ENCODE measurements around the gene HDAC8. TPM values are rescaled to one million over a fixed set of nuclear protein-coding genes. Genes with fewer than 3 reads are reported as not detected.

The HDAC8 gene
- total RNA-seq, 1 donor from 2014 or later = 39.6 TPM

GRCh38 chrX:72360326-72360725 is 212.3 kb downstream of the HDAC8 start:
- Mint-ChIP-seq H3K4me3 (no peak overlapping the region), H3K36me3 (ENCODE audit: low read depth) (peaks cover 2% of the 10 kb centered on the region)
- CTCF ChIA-PET = no interaction called here

DNA sequence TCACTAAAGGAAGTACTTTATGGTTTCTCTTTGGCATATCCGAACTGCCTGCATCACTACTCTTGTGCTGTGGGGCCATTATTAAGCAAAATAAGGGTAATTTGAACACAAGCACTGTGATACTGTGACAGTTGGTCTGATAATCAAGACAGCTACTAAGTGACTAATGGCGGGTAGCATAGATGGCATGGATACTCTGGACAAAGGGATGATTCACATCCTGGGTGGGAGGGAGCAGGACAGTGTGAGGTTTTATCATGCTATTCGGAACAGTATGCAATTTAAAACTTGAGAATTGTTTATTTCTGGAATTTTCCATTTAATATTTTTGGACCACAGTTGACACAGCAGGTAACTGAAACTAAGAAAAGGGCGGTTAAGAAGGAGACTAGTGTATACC is 214.3 kb downstream of the HDAC8 start:
- DNase-seq (no peak), ATAC-seq (ENCODE audit: low read depth) (no peak)
- H3K4me3 Mint-ChIP-seq = no peak overlapping the region
- no peaks in the 10 kb centered on the region for H3K27me3 Mint-ChIP-seq
- H3K27ac Mint-ChIP-seq = no peak overlapping the region
- ChIA-PET POLR2A (no interaction called here), CTCF (no interaction called here)
- intact Hi-C loops (cut with micrococcal nuclease) = no loop called here
- H3K36me3 Mint-ChIP-seq (ENCODE audit: low read depth) = peaks cover 5% of the 10 kb centered on the region
- TF ChIP-seq, protein P1, sequence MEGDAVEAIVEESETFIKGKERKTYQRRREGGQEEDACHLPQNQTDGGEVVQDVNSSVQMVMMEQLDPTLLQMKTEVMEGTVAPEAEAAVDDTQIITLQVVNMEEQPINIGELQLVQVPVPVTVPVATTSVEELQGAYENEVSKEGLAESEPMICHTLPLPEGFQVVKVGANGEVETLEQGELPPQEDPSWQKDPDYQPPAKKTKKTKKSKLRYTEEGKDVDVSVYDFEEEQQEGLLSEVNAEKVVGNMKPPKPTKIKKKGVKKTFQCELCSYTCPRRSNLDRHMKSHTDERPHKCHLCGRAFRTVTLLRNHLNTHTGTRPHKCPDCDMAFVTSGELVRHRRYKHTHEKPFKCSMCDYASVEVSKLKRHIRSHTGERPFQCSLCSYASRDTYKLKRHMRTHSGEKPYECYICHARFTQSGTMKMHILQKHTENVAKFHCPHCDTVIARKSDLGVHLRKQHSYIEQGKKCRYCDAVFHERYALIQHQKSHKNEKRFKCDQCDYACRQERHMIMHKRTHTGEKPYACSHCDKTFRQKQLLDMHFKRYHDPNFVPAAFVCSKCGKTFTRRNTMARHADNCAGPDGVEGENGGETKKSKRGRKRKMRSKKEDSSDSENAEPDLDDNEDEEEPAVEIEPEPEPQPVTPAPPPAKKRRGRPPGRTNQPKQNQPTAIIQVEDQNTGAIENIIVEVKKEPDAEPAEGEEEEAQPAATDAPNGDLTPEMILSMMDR (IDR thresholded peaks at IDR 0.05) = no peak
- no peaks in the 10 kb centered on the region for H3K4me1 Mint-ChIP-seq
- H3K9me3 Mint-ChIP-seq = no peaks in the 10 kb centered on the region

More at GRCh38 chrX:72360326-72360725, 212.3 kb downstream of the HDAC8 start:
- Mint-ChIP-seq H3K4me1 (no peaks in the 10 kb centered on the region), H3K27ac (no peak overlapping the region), H3K27me3 (no peaks in the 10 kb centered on the region), H3K9me3 (no peaks in the 10 kb centered on the region)
- TF ChIP-seq, protein P1 (IDR thresholded peaks at IDR 0.05) = no peak
- DNase-seq = no peak
- POLR2A ChIA-PET = no interaction called here
- ATAC-seq (ENCODE audit: low read depth) = no peak
- intact Hi-C loops (cut with micrococcal nuclease) = no loop called here

GRCh38 chrX:72352786-72353185 is 219.9 kb downstream of the HDAC8 start:
- DNase-seq (no peak), ATAC-seq (ENCODE audit: low read depth) (no peak)
- H3K4me1 Mint-ChIP-seq = no peaks in the 10 kb centered on the region
- H3K36me3 Mint-ChIP-seq (ENCODE audit: low read depth) = peaks cover 32% of the 10 kb centered on the region
- ChIA-PET CTCF (no interaction called here), POLR2A (no interaction called here)
- intact Hi-C loops (cut with micrococcal nuclease) = no loop called here
- H3K27ac Mint-ChIP-seq = no peak overlapping the region
- no peaks in the 10 kb centered on the region for H3K27me3 Mint-ChIP-seq
- TF ChIP-seq, protein P1 (IDR thresholded peaks at IDR 0.05) = no peak
- H3K4me3 Mint-ChIP-seq = no peak overlapping the region
- H3K9me3 Mint-ChIP-seq = no peaks in the 10 kb centered on the region

- ChIA-PET POLR2A (no interaction called here), CTCF (no interaction called here)
These were observed 220.9 kb downstream of the HDAC8 start for GRCh38 chrX:72351606-72352334.

GRCh38 chrX:72349190-72349589 is 223.5 kb downstream of the HDAC8 start:
- Mint-ChIP-seq H3K4me3 (no peak overlapping the region), H3K27ac (no peak overlapping the region), H3K27me3 (no peaks in the 10 kb centered on the region), H3K4me1 (no peaks in the 10 kb centered on the region), H3K36me3 (ENCODE audit: low read depth) (peaks cover 39% of the 10 kb centered on the region), H3K9me3 (no peaks in the 10 kb centered on the region)
- POLR2A ChIA-PET = no interaction called here
- ATAC-seq (ENCODE audit: low read depth) (no peak), DNase-seq (no peak)
- intact Hi-C loops (cut with micrococcal nuclease) = no loop called here
- TF ChIP-seq, protein P1 (IDR thresholded peaks at IDR 0.05) = no peak
- CTCF ChIA-PET = no interaction called here

More at GRCh38 chrX:72351606-72352334, 220.9 kb downstream of the HDAC8 start:
- DNase-seq (no peak), ATAC-seq (ENCODE audit: low read depth) (no peak)
- H3K9me3 Mint-ChIP-seq = no peaks in the 10 kb centered on the region
- H3K4me3 Mint-ChIP-seq = no peak overlapping the region
- no peaks in the 10 kb centered on the region for H3K4me1 Mint-ChIP-seq
- H3K36me3 Mint-ChIP-seq (ENCODE audit: low read depth) = peaks cover 38% of the 10 kb centered on the region
- TF ChIP-seq, protein P1 (IDR thresholded peaks at IDR 0.05) = no peak
- no peak overlapping the region for H3K27ac Mint-ChIP-seq
- intact Hi-C loops (cut with micrococcal nuclease) = no loop called here
- no peaks in the 10 kb centered on the region for H3K27me3 Mint-ChIP-seq
